22Rv1 (cell line): ENCODE measurements around the gene DZIP3.

Experiments
- CTCF ChIP-seq: fragments of 450-650 bp; IDR thresholded peaks from 2 replicates; pipeline ENCODE4 v1.5.1; 2017; ENCODE audit warnings: mild to moderate bottlenecking
- ZFX ChIP-seq: fragments of 450-650 bp; IDR thresholded peaks from 2 replicates; pipeline ENCODE4 v1.6.1; 2017; ENCODE audit warnings: antibody characterized with exemption, borderline replicate concordance

DNA sequence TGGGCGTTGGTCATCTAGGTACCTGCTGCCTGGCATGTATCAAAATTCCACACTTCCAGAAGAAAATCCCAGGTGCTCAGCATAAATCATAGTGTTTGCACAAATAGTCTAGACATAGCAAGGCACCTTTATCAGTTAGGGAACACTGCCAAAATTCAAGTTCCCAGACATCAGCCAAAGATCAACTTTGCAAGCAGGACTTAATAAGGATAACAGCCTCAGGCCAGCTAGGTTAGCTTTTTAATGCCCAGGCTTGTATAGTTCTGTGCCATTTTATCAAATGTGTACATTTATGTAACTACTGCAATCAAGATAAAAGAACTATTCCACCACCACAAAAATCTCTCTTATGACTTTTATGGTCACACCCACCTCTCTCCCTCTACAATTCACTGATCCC lies 30.7 kb downstream of the DZIP3 start:
- TF ChIP-seq CTCF, result no peak
- no peak for TF ChIP-seq ZFX
